GM12864 (cell line): ENCODE results near the gene SLC25A2.
A peak's percentile ranks its signal among the peaks of the same experiment; 100 is the strongest.
"Not testable (repeated sequence)": the region's sequence is repeated elsewhere in the genome, so short reads cannot be mapped to it uniquely, and the experiment has no call there.

Source experiments
- DNase-seq: peaks from one replicate; pipeline ENCODE4 v3.0.0-alpha.2; 2011; ENCODE audit warnings: low read depth
- H3K4me3 ChIP-seq: 2 replicates; pipeline ENCODE4 v1.5.1; 2011; ENCODE audit warnings: mild to moderate bottlenecking, low read depth, low read length, control low read depth
- TF ChIP-seq, protein P1 (sequence below): IDR thresholded peaks from 2 replicates; pipeline ENCODE4 v1.5.1; 2011; ENCODE audit warnings: low read depth, mild to moderate bottlenecking, moderate library complexity, low read length, control low read depth, inconsistent platforms; ENCODE audit errors: missing control alignments

SLC25A2 gene

DNA sequence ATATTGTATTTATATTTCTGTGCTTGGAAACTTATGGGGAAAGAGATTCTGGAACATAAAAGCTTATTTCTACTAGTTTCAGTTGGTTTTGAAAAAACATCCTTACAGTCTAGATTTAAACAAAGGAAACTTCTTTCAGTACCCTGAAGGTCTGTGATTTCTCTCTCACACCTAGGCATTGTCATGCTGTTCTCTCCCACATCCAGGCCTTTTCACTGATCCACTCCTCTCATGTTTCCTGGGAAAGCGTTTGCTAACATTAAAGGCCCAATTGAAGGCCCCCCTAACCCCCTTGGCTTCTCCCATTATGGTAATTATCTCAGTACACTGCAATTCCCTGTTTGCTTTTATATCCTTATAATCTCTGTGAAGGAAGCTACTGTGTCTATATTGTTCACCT lies 38.9 kb upstream of the SLC25A2 start:
- H3K4me3 ChIP-seq, result no peak overlapping the region
- TF ChIP-seq, protein P1, sequence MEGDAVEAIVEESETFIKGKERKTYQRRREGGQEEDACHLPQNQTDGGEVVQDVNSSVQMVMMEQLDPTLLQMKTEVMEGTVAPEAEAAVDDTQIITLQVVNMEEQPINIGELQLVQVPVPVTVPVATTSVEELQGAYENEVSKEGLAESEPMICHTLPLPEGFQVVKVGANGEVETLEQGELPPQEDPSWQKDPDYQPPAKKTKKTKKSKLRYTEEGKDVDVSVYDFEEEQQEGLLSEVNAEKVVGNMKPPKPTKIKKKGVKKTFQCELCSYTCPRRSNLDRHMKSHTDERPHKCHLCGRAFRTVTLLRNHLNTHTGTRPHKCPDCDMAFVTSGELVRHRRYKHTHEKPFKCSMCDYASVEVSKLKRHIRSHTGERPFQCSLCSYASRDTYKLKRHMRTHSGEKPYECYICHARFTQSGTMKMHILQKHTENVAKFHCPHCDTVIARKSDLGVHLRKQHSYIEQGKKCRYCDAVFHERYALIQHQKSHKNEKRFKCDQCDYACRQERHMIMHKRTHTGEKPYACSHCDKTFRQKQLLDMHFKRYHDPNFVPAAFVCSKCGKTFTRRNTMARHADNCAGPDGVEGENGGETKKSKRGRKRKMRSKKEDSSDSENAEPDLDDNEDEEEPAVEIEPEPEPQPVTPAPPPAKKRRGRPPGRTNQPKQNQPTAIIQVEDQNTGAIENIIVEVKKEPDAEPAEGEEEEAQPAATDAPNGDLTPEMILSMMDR, result no peak
- DNase-seq, result no peak

DNA sequence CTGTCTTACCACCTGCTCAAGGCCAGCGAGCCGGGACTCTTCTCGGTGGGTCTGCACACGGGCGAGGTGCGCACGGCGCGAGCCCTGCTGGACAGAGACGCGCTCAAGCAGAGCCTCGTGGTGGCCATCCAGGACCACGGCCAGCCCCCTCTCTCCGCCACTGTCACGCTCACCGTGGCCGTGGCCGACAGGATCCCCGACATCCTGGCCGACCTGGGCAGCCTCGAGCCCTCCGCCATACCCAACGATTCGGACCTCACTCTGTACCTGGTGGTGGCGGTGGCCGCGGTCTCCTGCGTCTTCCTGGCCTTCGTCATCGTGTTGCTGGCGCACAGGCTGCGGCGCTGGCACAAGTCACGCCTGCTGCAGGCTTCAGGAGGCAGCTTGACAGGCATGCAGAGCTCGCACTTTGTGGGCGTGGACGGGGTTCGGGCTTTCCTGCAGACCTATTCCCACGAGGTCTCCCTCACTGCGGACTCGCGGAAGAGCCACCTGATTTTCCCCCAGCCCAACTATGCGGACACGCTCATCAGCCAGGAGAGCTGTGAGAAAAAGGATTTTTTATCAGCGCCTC lies 37.0 kb upstream of the SLC25A2 start:
- not testable (repeated sequence) for DNase-seq, H3K4me3 ChIP-seq

DNA sequence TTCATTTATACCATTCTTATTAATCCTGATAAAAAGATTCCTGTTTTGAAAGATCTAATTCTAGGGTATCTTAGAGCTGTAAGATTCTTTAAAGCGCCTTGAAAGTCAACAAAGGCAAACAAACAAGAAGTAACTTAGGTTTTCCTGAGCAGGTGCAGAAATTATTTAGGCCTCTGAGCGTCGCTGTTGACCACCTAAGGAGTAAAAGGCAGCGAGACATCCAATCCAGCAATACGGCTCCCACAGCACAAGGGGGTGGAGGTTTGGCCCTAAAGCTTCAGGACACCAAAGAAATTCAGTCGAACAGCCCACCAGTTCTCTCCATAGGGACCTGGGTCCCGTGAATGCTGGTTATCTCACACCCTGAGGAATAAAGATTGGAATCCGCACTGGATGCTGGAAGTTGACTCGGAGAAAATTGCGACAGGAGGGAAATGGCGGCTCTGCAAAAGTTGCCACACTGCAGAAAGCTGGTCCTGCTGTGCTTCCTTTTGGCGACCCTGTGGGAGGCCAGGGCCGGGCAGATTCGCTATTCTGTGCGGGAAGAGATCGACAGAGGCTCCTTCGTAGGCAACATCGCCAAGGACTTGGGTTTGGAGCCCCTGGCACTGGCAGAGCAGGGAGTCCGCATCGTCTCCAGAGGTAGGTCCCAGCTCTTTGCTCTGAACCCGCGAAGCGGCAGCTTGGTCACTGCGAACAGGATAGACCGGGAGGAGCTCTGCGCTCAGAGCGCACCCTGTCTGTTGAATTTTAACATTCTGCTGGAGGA lies 34.9 kb upstream of the SLC25A2 start, which contains the start of gene PCDHGA2:
Gene PCDHGA2 (plus strand): TSS at position 223 of the 769 bp plus-strand sequence.
- no peak for DNase-seq
- TF ChIP-seq, protein P1, result peak; percentile 48
- H3K4me3 ChIP-seq, result no peak within 1 kb of the TSS

DNA sequence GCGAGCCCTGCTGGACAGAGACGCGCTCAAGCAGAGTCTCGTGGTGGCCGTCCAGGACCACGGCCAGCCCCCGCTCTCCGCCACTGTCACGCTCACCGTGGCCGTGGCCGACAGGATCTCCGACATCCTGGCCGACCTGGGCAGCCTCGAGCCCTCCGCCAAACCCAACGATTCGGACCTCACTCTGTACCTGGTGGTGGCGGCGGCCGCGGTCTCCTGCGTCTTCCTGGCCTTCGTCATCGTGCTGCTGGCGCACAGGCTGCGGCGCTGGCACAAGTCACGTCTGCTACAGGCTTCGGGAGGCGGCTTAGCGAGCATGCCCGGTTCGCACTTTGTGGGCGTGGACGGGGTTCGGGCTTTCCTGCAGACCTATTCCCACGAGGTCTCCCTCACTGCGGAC lies 28.7 kb upstream of the SLC25A2 start:
- not testable (repeated sequence) for DNase-seq, H3K4me3 ChIP-seq

DNA sequence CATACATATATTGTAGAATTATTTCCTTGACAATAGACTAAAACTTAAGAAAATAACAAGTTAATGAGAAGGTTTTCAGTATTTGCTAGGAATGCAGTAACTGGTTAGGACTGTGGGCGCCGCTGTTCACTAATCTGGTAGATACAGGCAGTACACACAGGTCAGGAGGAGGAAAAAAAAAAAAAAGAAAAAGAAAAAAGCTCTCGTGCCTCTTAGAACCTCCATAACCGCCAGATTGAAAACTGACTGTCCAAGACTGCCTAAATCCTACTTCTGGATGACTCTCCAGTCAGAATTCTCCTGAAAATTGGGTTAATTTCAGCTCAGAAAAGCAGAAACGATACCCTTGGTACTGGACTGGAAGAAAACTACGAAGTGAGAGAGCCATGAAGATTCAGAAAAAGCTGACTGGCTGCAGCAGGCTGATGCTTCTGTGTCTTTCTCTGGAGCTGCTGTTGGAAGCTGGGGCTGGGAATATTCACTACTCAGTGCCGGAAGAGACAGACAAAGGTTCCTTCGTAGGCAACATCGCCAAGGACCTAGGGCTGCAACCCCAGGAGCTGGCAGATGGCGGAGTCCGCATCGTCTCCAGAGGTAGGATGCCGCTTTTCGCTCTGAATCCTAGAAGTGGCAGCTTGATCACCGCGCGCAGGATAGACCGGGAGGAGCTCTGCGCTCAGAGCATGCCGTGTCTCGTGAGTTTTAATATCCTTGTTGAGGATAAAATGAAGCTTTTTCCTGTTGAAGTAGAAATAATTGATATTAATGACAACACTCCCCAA lies 26.6 kb upstream of the SLC25A2 start, which contains the start of gene PCDHGA1:
Gene PCDHGA1 (plus strand): TSS at position 216 of the 782 bp plus-strand sequence.
- H3K4me3 ChIP-seq, result no peak within 1 kb of the TSS

DNA sequence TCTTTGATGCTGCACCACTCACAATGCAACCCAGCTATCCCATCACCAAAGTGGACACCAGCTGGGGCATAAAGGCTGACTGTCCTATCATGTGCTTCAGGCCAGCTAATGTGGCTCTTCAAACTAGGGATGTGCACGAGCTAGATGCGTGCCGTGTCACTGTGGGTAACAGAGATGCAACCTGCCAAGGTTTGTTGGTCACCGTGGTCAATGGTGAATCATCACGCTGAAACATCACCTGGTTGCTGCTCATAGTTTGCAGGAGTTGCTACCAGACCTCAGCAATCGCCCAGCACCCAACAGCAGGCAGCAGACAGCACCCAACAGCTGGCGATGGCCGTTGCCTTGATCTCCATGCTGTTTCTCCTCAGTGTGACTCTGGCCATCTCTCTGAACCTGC lies 24.4 kb upstream of the SLC25A2 start:
- H3K4me3 ChIP-seq, result no peak overlapping the region
- no peak for DNase-seq
- TF ChIP-seq, protein P1, result no peak

More for the DNA sequence above, 26.6 kb upstream of the SLC25A2 start, which contains the start of gene PCDHGA1:
- TF ChIP-seq, protein P1, result peak; percentile 35
- DNase-seq, result no peak

DNA sequence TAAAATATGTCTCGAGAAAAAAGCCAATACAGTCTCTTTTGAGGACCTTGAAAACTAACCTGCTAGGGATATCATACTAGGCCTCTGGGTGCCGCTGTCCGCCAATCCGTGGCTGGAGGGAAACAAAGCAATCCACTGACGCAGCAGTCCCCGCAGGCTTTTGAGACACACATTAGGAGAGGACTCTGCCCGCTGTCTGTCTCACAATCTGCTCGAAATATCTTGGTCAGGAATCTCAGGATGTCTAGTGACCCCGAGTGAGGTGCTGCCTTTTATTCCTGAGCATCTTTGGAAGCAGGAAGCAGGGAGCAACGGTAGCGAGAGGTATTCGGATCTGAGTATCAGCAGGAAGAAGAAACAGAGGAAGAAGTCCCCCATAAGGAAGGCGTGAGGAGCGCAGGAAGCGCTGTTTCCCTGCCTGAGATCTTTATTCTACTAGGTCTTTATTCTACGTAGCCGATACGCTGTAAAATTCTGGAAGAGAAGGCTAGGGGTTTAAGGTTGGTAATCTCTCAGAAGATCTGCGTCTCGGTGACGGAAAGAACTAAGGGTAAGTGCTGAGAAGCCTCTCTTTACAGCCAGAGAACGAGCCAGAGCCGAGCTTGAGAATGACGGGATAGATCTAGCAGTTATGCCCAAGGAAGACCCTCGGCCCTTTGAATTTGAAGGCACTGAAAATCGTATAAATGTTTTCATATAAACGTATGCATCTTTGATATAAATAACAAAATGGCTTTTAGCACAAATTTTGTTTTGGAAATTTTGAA lies 22.4 kb upstream of the SLC25A2 start:
- peak; percentile 51 for DNase-seq
- TF ChIP-seq, protein P1, result peak; percentile 71
- peak overlapping the region; percentile 67 for H3K4me3 ChIP-seq
